Neuronal stem cell (in vitro differentiated cells): ENCODE results near the gene SMAP1.

Source experiments
- DNase-seq: peaks from one replicate; pipeline ENCODE4 v3.0.0-alpha.2; 2013; ENCODE audit warnings: low spot score
- H2AFZ ChIP-seq: one replicate; pipeline ENCODE4 v1.6.1; 2013; ENCODE audit warnings: mild to moderate bottlenecking, low read length, inconsistent platforms
- H2AK5ac ChIP-seq: 2 replicates; pipeline ENCODE4 v1.6.1; 2013; ENCODE audit warnings: low read depth, mild to moderate bottlenecking, inconsistent platforms, low read length, moderate library complexity, mixed read lengths
- H2BK120ac ChIP-seq: 2 replicates; pipeline ENCODE4 v1.6.1; 2013; ENCODE audit warnings: low read depth, mild to moderate bottlenecking, inconsistent platforms, low read length, moderate library complexity, mixed read lengths
- H2BK12ac ChIP-seq: one replicate; pipeline ENCODE4 v1.6.1; 2013; ENCODE audit warnings: low read length, inconsistent platforms
- H2BK15ac ChIP-seq: 2 replicates; pipeline ENCODE4 v1.6.1; 2013; ENCODE audit warnings: mild to moderate bottlenecking, low read length, inconsistent platforms, mixed read lengths
- H2BK5ac ChIP-seq: one replicate; pipeline ENCODE4 v1.6.1; 2013; ENCODE audit warnings: inconsistent platforms, mild to moderate bottlenecking, low read length, moderate library complexity
- H3K14ac ChIP-seq: one replicate; pipeline ENCODE4 v1.6.1; 2013; ENCODE audit warnings: low read length, inconsistent platforms
- H3K18ac ChIP-seq: 2 replicates; pipeline ENCODE4 v1.6.1; 2013; ENCODE audit warnings: low read length, inconsistent platforms
- H3K23ac ChIP-seq: 2 replicates; pipeline ENCODE4 v1.6.1; 2013; ENCODE audit warnings: low read depth, mild to moderate bottlenecking, mixed read lengths, low read length, inconsistent platforms; ENCODE audit not compliant: poor library complexity
- H3K27ac ChIP-seq: replicated peaks from 3 replicates; pipeline ENCODE4 v1.5.1; 2013; ENCODE audit warnings: low read length, inconsistent platforms
- H3K27me3 ChIP-seq, 3 experiments: 2 replicates each; pipeline ENCODE4 v1.6.1; 2013; ENCODE audit warnings: low read length in 3 of 3, mild to moderate bottlenecking in 2 of 3, inconsistent platforms in 1 of 3, low read depth in 1 of 3, mixed read lengths in 1 of 3, moderate library complexity in 1 of 3; ENCODE audit not compliant: control insufficient read depth in 3 of 3, insufficient read depth in 3 of 3
- H3K36me3 ChIP-seq, 2 donors: replicated peaks in 1 of 2; 2 replicates each; pipeline ENCODE4 v1.6.1; 2013; ENCODE audit warnings: low read length in 2 of 2; ENCODE audit not compliant: control insufficient read depth in 2 of 2, insufficient read depth in 2 of 2
- H3K4ac ChIP-seq: 2 replicates; pipeline ENCODE4 v1.6.1; 2013; ENCODE audit warnings: inconsistent platforms, mild to moderate bottlenecking, low read length, moderate library complexity
- H3K4me1 ChIP-seq, 2 donors: 1 replicate in 1 of 2; 2 replicates in 1 of 2; pipeline ENCODE4 v1.6.1; 2013; ENCODE audit warnings: low read length in 2 of 2, low read depth in 1 of 2; ENCODE audit not compliant: control insufficient read depth in 2 of 2, insufficient read depth in 1 of 2
- H3K4me2 ChIP-seq: one replicate; pipeline ENCODE4 v1.6.1; 2013; ENCODE audit warnings: mild to moderate bottlenecking, low read length, inconsistent platforms; ENCODE audit not compliant: insufficient read depth, poor library complexity, severe bottlenecking
- H3K4me3 ChIP-seq, 2 donors: 2 replicates each; pipeline ENCODE4 v1.5.1; 2013; ENCODE audit warnings: low read length in 2 of 2, mild to moderate bottlenecking in 2 of 2, inconsistent platforms in 1 of 2, moderate library complexity in 1 of 2
- H3K79me1 ChIP-seq: one replicate; pipeline ENCODE4 v1.6.1; 2013; ENCODE audit warnings: low read depth, mild to moderate bottlenecking, inconsistent platforms, low read length, moderate library complexity
- H3K9ac ChIP-seq: one replicate; pipeline ENCODE4 v1.6.1; 2013; ENCODE audit warnings: mild to moderate bottlenecking, low read depth, low read length, inconsistent platforms; ENCODE audit not compliant: poor library complexity
- H3K9me3 ChIP-seq, 2 donors: replicated peaks in 1 of 2; 2 replicates each; pipeline versions ENCODE3 to v1.6.1; 2013; ENCODE audit warnings: low read length in 2 of 2, mild to moderate bottlenecking in 2 of 2, inconsistent platforms in 1 of 2, low read depth in 1 of 2, mixed read lengths in 1 of 2, moderate library complexity in 1 of 2; ENCODE audit not compliant: control insufficient read depth in 2 of 2, insufficient read depth in 1 of 2
- H4K8ac ChIP-seq: one replicate; pipeline ENCODE4 v1.6.1; 2013; ENCODE audit warnings: low read depth, mild to moderate bottlenecking, inconsistent platforms, low read length, moderate library complexity
- H4K91ac ChIP-seq: one replicate; pipeline ENCODE4 v1.6.1; 2013; ENCODE audit warnings: low read length, low read depth, mild to moderate bottlenecking, inconsistent platforms; ENCODE audit not compliant: poor library complexity
- WGBS, 2 donors: extraction: QIAGEN DNeasy Blood & Tissue Kit; methylation state at CpG; one replicate each; pipeline ENCODE4 v1.1.7; 2013; ENCODE audit warnings: missing lambda C conversion rate in 2 of 2, mixed read lengths in 1 of 2; ENCODE audit not compliant: insufficient read length in 2 of 2, insufficient replicate concordance in 1 of 2; ENCODE audit errors: extremely low coverage in 2 of 2; 5-methylcytosine and 5-hydroxymethylcytosine counted together

Gene SMAP1

DNA sequence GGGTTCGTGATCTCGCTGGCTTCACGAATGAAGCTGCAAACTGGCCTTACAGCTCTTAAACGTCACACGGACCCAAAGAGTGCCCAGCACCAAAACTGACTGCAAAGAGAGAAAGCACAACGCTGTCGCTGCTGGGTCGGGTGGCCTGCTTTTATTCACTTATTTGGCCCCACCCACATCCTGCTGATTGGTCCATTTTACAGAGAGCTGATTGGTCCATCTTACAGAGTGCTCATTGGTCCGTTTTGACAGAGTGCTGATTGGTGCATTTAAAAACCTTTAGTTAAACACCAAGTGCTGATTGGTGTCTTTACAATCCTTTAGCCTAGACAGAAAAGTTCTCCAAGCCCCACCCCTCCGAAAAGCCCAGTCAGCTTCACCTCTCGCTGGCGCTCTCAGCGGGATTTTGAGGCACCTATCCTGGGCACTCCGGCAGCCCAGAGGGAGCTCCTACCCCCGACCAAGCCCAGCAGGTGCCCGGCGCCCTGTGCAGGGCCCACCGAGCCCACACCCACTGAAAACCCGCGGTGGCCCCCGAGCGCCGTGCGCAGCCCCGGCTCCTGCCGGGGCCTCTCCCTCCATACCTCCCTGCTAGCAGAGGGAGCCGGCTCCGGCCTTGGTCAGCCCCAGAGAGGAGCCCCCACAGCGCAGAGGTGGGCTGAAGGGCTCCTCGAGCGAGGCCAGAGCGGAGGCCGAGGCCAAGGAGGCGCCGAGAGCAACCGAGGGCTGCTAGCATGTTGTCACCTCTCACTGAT lies 40.0 kb upstream of the SMAP1 start:
- Histone ChIP-seq H3K4me1 (no peaks in the 10 kb centered on the region), H4K8ac (no peak overlapping the region), H3K4me2 (no peak overlapping the region), H3K4me3 (no peak overlapping the region), H3K79me1 (no peaks in the 10 kb centered on the region), H2BK120ac (no peak overlapping the region), H2BK12ac (peak overlapping the region; percentile 22), H3K36me3 (no peaks in the 10 kb centered on the region), H3K4ac (no peak overlapping the region), H3K9ac (no peak overlapping the region), H3K18ac (no peak overlapping the region), H2AK5ac (no peak overlapping the region), H2BK15ac (no peak overlapping the region), H4K91ac (no peak overlapping the region), H3K27me3 (no peaks in the 10 kb centered on the region), H3K23ac (no peak overlapping the region), H3K14ac (no peak overlapping the region), H3K27ac (no peak overlapping the region), H2AFZ (peak overlapping the region; percentile 22), H2BK5ac (no peak overlapping the region), H3K9me3 (no peaks in the 10 kb centered on the region)
- no CpG with 5 or more reads among the region's 36 CpGs for WGBS, 2 donors
- no peak for DNase-seq

- H2BK120ac ChIP-seq, result no peak overlapping the region
- H3K4me2 ChIP-seq, result no peak overlapping the region
- H4K8ac ChIP-seq, result no peak overlapping the region
- no peak overlapping the region for H3K9ac ChIP-seq
- no peak overlapping the region for H3K4ac ChIP-seq
- H3K79me1 ChIP-seq, result no peaks in the 10 kb centered on the region
- no peak for DNase-seq
- no CpG with 5 or more reads among the region's 1 CpG for WGBS, 2 donors
- H3K4me3 ChIP-seq, result no peak overlapping the region
- H2AK5ac ChIP-seq, result no peak overlapping the region
- H3K18ac ChIP-seq, result no peak overlapping the region
- no peak overlapping the region for H2BK5ac ChIP-seq
- no peak overlapping the region for H3K14ac ChIP-seq
- H2BK12ac ChIP-seq, result no peak overlapping the region
- no peaks in the 10 kb centered on the region for H3K9me3 ChIP-seq
- no peak overlapping the region for H2BK15ac ChIP-seq
- no peaks in the 10 kb centered on the region for H3K36me3 ChIP-seq
- no peak overlapping the region for H3K23ac ChIP-seq
- H3K27me3 ChIP-seq, result no peaks in the 10 kb centered on the region
- H2AFZ ChIP-seq, result no peak overlapping the region
- no peaks in the 10 kb centered on the region for H3K4me1 ChIP-seq
- no peak overlapping the region for H3K27ac ChIP-seq
- no peak overlapping the region for H4K91ac ChIP-seq
Measured at GRCh38 chr6:70629929-70630328, 37.8 kb upstream of the SMAP1 start.

GRCh38 chr6:70633870-70634269 lies 33.8 kb upstream of the SMAP1 start:
- no peak overlapping the region for H2BK15ac ChIP-seq
- no peak overlapping the region for H3K18ac ChIP-seq
- no peak overlapping the region for H4K91ac ChIP-seq
- no peak overlapping the region for H2BK5ac ChIP-seq
- H3K79me1 ChIP-seq, result no peaks in the 10 kb centered on the region
- H3K27ac ChIP-seq, result no peak overlapping the region
- H3K9ac ChIP-seq, result no peak overlapping the region
- no peak overlapping the region for H2AK5ac ChIP-seq
- no peak overlapping the region for H3K23ac ChIP-seq
- no peak for DNase-seq
- H4K8ac ChIP-seq, result no peak overlapping the region
- no peak overlapping the region for H3K4me2 ChIP-seq
- no peak overlapping the region for H2AFZ ChIP-seq
- no peaks in the 10 kb centered on the region for H3K27me3 ChIP-seq
- H3K4ac ChIP-seq, result no peak overlapping the region
- no peak overlapping the region for H3K14ac ChIP-seq
- H3K4me3 ChIP-seq, result no peak overlapping the region
- H3K4me1 ChIP-seq, result no peaks in the 10 kb centered on the region
- no peak overlapping the region for H2BK12ac ChIP-seq
- no peak overlapping the region for H2BK120ac ChIP-seq
- no peaks in the 10 kb centered on the region for H3K9me3 ChIP-seq
- H3K36me3 ChIP-seq, result no peaks in the 10 kb centered on the region
- no CpG with 5 or more reads among the region's 2 CpGs for WGBS, 2 donors

- no peak overlapping the region for H2BK12ac ChIP-seq
- DNase-seq, result no peak
- no peak overlapping the region for H3K27ac ChIP-seq
- no peak overlapping the region for H3K4me2 ChIP-seq
- H3K27me3 ChIP-seq, result peaks cover 0 to 2% (median 0%) of the 10 kb centered on the region in 3 experiments
- no peaks in the 10 kb centered on the region for H3K36me3 ChIP-seq
- H2BK120ac ChIP-seq, result no peak overlapping the region
- H3K9ac ChIP-seq, result no peak overlapping the region
- no peak overlapping the region for H3K18ac ChIP-seq
- H3K9me3 ChIP-seq, result no peaks in the 10 kb centered on the region
- H2AFZ ChIP-seq, result no peak overlapping the region
- H3K4ac ChIP-seq, result no peak overlapping the region
- no peak overlapping the region for H3K23ac ChIP-seq
- no peaks in the 10 kb centered on the region for H3K79me1 ChIP-seq
- no peak overlapping the region for H4K8ac ChIP-seq
- no peak overlapping the region for H3K14ac ChIP-seq
- whole genome bisulfite sequencing, 2 donors, result no CpG with 5 or more reads among the region's 8 CpGs
- no peak overlapping the region for H3K4me3 ChIP-seq
- H2AK5ac ChIP-seq, result no peak overlapping the region
- no peak overlapping the region for H2BK15ac ChIP-seq
- H2BK5ac ChIP-seq, result no peak overlapping the region
- H3K4me1 ChIP-seq, result no peaks in the 10 kb centered on the region
- H4K91ac ChIP-seq, result no peak overlapping the region
Measured at GRCh38 chr6:70636596-70636995, 31.1 kb upstream of the SMAP1 start.
